HepG2 (cell line): Measurements from ENCODE around the gene THAP6. TPM values are rescaled to one million over a fixed set of nuclear protein-coding genes. Genes with fewer than 3 reads are reported as not detected.

ENCODE experiments used
- ATAC-seq: fragments of 200-7000 bp; cut with Tn5 transposase; 3 replicates; pipeline ENCODE4 v1.9.1; 2020; ENCODE audit warnings: mild to moderate bottlenecking, moderate library complexity
- BruUV-seq: library from RNA; stranded (reverse); fragments of 400-500 nt; replicated peaks from 2 replicates; lab custom pipeline; 2021; lab: Mats Ljungman, UMichigan
- CTCF ChIA-PET: fragments of 300-600 bp; formaldehyde crosslinking; extraction: SDS; loops from one replicate; lab custom pipeline; 2021; ENCODE audit warnings: low total read pairs, inconsistent platforms, low intra/inter-chr PET ratio; lab: Yijun Ruan, JAX
- POLR2A ChIA-PET: fragments of 350-600 bp; sonication (Branson Sonifier 250); formaldehyde crosslinking; loops from one replicate; lab custom pipeline; 2020; ENCODE audit warnings: antibody characterized with exemption, inconsistent platforms; lab: Yijun Ruan, JAX
- DNase-seq: peaks from one replicate; pipeline ENCODE4 v3.0.0-alpha.2; 2015; ENCODE audit warnings: low spot score
- FAIRE-seq: peaks from 3 replicates; lab custom pipeline; 2011; peaks lifted over from hg19 to GRCh38; lab: Jason Lieb, UNC
- H2AFZ ChIP-seq: one replicate; pipeline ENCODE4 v1.6.1; 2011; ENCODE audit warnings: low read length, inconsistent platforms
- H3K27ac ChIP-seq: fragments of 300-600 bp; 3 replicates; pipeline ENCODE4 v1.8.0; 2011; ENCODE audit warnings: mixed run types, mild to moderate bottlenecking, mixed read lengths, low read length, inconsistent platforms; ENCODE audit not compliant: insufficient read depth; ENCODE audit errors: extremely low read length
- H3K27me3 ChIP-seq, 2 experiments: fragments of 200-600 bp in 1 of 2; 2 replicates in 1 of 2; 3 replicates in 1 of 2; pipeline versions ENCODE4 v1.6.0 to v1.8.0; 2011; ENCODE audit warnings: low read length in 2 of 2, mild to moderate bottlenecking in 2 of 2, moderate library complexity in 2 of 2, inconsistent platforms in 1 of 2; ENCODE audit not compliant: insufficient read depth in 2 of 2, control insufficient read depth in 1 of 2
- H3K36me3 ChIP-seq, 2 experiments: fragments of 200-600 bp in 1 of 2; replicated peaks in 1 of 2; 2 replicates in 1 of 2; 3 replicates in 1 of 2; pipeline versions ENCODE4 v1.5.1 to v1.8.0; 2011; ENCODE audit warnings: low read length in 2 of 2, inconsistent platforms in 1 of 2; ENCODE audit not compliant: insufficient read depth in 2 of 2, control insufficient read depth in 1 of 2
- H3K4me1 ChIP-seq: 2 replicates; pipeline ENCODE4 v1.5.1; 2012; ENCODE audit warnings: low read length, inconsistent platforms; ENCODE audit not compliant: insufficient read depth
- H3K4me2 ChIP-seq: 2 replicates; pipeline ENCODE4 v1.6.0; 2011; ENCODE audit warnings: low read depth, low read length, inconsistent platforms
- H3K4me3 ChIP-seq, 3 experiments: fragments of 200-600 bp in 1 of 3; sonication (generic), shearing (Covaris generic) in 1 of 3; replicated peaks in 1 of 3; 2 replicates each; pipeline ENCODE4 v1.5.1; 2011 to 2016; ENCODE audit warnings: low read length in 3 of 3, inconsistent platforms in 2 of 3, low read depth in 2 of 3, mild to moderate bottlenecking in 2 of 3, control low read depth in 1 of 3, mixed read lengths in 1 of 3; ENCODE audit not compliant: insufficient read depth in 1 of 3
- H3K79me2 ChIP-seq: one replicate; pipeline ENCODE4 v1.6.1; 2011; ENCODE audit warnings: low read length, inconsistent platforms; ENCODE audit not compliant: insufficient read depth
- H3K9ac ChIP-seq: 2 replicates; pipeline ENCODE4 v1.6.0; 2011; ENCODE audit warnings: mild to moderate bottlenecking, low read depth, low read length, inconsistent platforms; ENCODE audit not compliant: insufficient read depth
- H3K9me3 ChIP-seq: 2 replicates; pipeline ENCODE4 v1.5.1; 2012; ENCODE audit warnings: mild to moderate bottlenecking, low read length
- H4K20me1 ChIP-seq: 2 replicates; pipeline ENCODE4 v1.6.0; 2011; ENCODE audit warnings: inconsistent platforms, mild to moderate bottlenecking, low read length, moderate library complexity; ENCODE audit not compliant: insufficient read depth
- CEBPB ChIP-seq: IDR thresholded peaks from 2 replicates; pipeline ENCODE4 v1.6.1; 2011; ENCODE audit warnings: low read depth, low read length, improper control_type of control experiment, borderline replicate concordance
- CREB1 ChIP-seq, 2 experiments: fragments of 450-650 bp in 1 of 2; IDR thresholded peaks; 2 replicates each; pipeline ENCODE4 v1.6.1; 2016 to 2017; ENCODE audit warnings: control low read depth in 1 of 2, mild to moderate bottlenecking in 1 of 2, missing compliant biosample characterization in 1 of 2, missing genetic modification characterization in 1 of 2
- MEIS2 ChIP-seq: sonication (generic); formaldehyde crosslinking; IDR thresholded peaks from 2 replicates; pipeline ENCODE4 v1.9.0; 2021; ENCODE audit warnings: mild to moderate bottlenecking, missing genetic modification reagents
- RARG ChIP-seq: sonication (generic); formaldehyde crosslinking; IDR thresholded peaks from 2 replicates; pipeline ENCODE4 v1.4.0; 2020; ENCODE audit warnings: low read depth, mild to moderate bottlenecking, missing genetic modification reagents
- SETDB1 ChIP-seq: sonication (generic); formaldehyde crosslinking; IDR thresholded peaks from 2 replicates; pipeline ENCODE4 v1.5.1; 2020; ENCODE audit warnings: missing genetic modification reagents, mild to moderate bottlenecking, borderline replicate concordance
- ZKSCAN8 ChIP-seq: IDR thresholded peaks from 2 replicates; pipeline ENCODE4 v1.6.1; 2016; ENCODE audit warnings: borderline replicate concordance, missing genetic modification reagents, missing compliant biosample characterization
- ZNF180 ChIP-seq: sonication (generic); formaldehyde crosslinking; IDR thresholded peaks from 2 replicates; pipeline ENCODE4 v1.4.0; 2020; ENCODE audit warnings: low read depth, missing genetic modification reagents, borderline replicate concordance
- ZNF207 ChIP-seq: fragments of 450-650 bp; IDR thresholded peaks from 2 replicates; pipeline ENCODE4 v1.6.1; 2016; ENCODE audit warnings: antibody characterized with exemption, borderline replicate concordance
- in situ Hi-C: cut with HindIII; loops from 2 replicates; pipeline ENCODE4 v1.10.0; 2017; ENCODE audit warnings: low pct_unique_long_range_greater_than_20kb; ENCODE audit not compliant: extremely low pct_ligation_motif_present
- intact Hi-C: fragments of 100-400 bp; cut with micrococcal nuclease; formaldehyde crosslinking; loops from one replicate; pipeline ENCODE4 v1.10.0; 2022; ENCODE audit not compliant: unreplicated experiment
- polyA plus RNA-seq, 8 experiments: library from polyadenylated mRNA; depleted of rRNA in 3 of 8; stranded (reverse) in 7 of 8; unstranded in 1 of 8; fragments of >200 nt; fragmentation: Illumina TruSeq in 4 of 8; extraction: Trizol in 4 of 8; gene quantifications; 2 replicates each; pipeline versions ENCODE4 v1.2.1 to v1.2.3, GENCODE V29; 2011 to 2016; ENCODE audit warnings: low read depth in 4 of 8, missing spikeins in 1 of 8, mixed read lengths in 1 of 8; ENCODE audit not compliant: insufficient read depth in 1 of 8
- total RNA-seq, 5 experiments: library from RNA; depleted of rRNA; stranded (reverse); fragments of >200 nt; fragmentation: Illumina TruSeq; extraction: Trizol; gene quantifications; 2 replicates each; pipeline ENCODE4 v1.2.3, GENCODE V29; 2016; ENCODE audit warnings: low read depth in 1 of 5
- TF ChIP-seq, protein P1 (sequence below): sonication (generic); formaldehyde crosslinking; IDR thresholded peaks from 2 replicates; pipeline ENCODE4 v1.4.0; 2020; ENCODE audit warnings: missing genetic modification reagents
- TF ChIP-seq, protein P2 (sequence below): sonication (generic); formaldehyde crosslinking; IDR thresholded peaks from 2 replicates; pipeline ENCODE4 v1.8.1; 2023; ENCODE audit warnings: mild to moderate bottlenecking, missing genetic modification reagents, borderline replicate concordance

The THAP6 gene
- total and polyA plus RNA-seq, 2 of the 13 experiments (the other 11 are each of a cell fraction or from before 2014, with no cell fraction given) = 9.3 to 14.7 TPM

- TF ChIP-seq RARG (CRISPR knock-in tag) (no peak), MEIS2 (CRISPR knock-in tag) (no peak), CEBPB (no peak), ZNF207 (no peak), CREB1 (IDR thresholded peaks at IDR 0.05) (no peak), CREB1 (CRISPR knock-in tag; IDR thresholded peaks at IDR 0.05) (no peak), ZNF180 (CRISPR knock-in tag) (no peak), ZKSCAN8 (CRISPR knock-in tag) (no peak), SETDB1 (CRISPR knock-in tag) (no peak)
- TF ChIP-seq, protein P1, sequence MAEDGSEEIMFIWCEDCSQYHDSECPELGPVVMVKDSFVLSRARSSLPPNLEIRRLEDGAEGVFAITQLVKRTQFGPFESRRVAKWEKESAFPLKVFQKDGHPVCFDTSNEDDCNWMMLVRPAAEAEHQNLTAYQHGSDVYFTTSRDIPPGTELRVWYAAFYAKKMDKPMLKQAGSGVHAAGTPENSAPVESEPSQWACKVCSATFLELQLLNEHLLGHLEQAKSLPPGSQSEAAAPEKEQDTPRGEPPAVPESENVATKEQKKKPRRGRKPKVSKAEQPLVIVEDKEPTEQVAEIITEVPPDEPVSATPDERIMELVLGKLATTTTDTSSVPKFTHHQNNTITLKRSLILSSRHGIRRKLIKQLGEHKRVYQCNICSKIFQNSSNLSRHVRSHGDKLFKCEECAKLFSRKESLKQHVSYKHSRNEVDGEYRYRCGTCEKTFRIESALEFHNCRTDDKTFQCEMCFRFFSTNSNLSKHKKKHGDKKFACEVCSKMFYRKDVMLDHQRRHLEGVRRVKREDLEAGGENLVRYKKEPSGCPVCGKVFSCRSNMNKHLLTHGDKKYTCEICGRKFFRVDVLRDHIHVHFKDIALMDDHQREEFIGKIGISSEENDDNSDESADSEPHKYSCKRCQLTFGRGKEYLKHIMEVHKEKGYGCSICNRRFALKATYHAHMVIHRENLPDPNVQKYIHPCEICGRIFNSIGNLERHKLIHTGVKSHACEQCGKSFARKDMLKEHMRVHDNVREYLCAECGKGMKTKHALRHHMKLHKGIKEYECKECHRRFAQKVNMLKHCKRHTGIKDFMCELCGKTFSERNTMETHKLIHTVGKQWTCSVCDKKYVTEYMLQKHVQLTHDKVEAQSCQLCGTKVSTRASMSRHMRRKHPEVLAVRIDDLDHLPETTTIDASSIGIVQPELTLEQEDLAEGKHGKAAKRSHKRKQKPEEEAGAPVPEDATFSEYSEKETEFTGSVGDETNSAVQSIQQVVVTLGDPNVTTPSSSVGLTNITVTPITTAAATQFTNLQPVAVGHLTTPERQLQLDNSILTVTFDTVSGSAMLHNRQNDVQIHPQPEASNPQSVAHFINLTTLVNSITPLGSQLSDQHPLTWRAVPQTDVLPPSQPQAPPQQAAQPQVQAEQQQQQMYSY (CRISPR knock-in tag) = no peak
- TF ChIP-seq, protein P2, sequence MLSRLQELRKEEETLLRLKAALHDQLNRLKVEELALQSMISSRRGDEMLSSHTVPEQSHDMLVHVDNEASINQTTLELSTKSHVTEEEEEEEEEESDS (CRISPR knock-in tag) = no peak
- BruUV-seq = no TSS peak
- Histone ChIP-seq H3K9me3 (no peaks in the 10 kb centered on the region), H3K36me3 (no peaks in the 10 kb centered on the region), H3K27ac (no peak overlapping the region), H2AFZ (no peak overlapping the region), H3K4me3 (no peak overlapping the region), H4K20me1 (no peaks in the 10 kb centered on the region), H3K79me2 (no peaks in the 10 kb centered on the region), H3K4me2 (no peak overlapping the region), H3K9ac (no peak overlapping the region), H3K27me3 (peaks cover 1 to 4% of the 10 kb centered on the region in 2 experiments; a peak in 1 of 5 replicates), H3K4me1 (no peaks in the 10 kb centered on the region)
- CTCF ChIA-PET = no interaction called here
- POLR2A ChIA-PET = no interaction called here
- FAIRE-seq (no peak), DNase-seq (no peak), ATAC-seq (no peak)
- intact Hi-C loops = no loop called here
- in situ Hi-C loops = no loop called here
Observed at GRCh38 chr4:75565481-75565880, 51.2 kb downstream of the THAP6 start.
